Right lobe of liver (tissue), 4 donors: ENCODE measurements around the gene ENTPD8.

ENCODE experiments used
- CTCF ChIP-seq, 4 donors: fragments of 200-600 bp in 3 of 4; fragments of 450-650 bp in 1 of 4; IDR thresholded peaks; one replicate each; pipeline versions ENCODE4 v1.5.1 to v1.8.0; 2016 to 2022; ENCODE audit warnings: antibody characterized with exemption in 4 of 4, mild to moderate bottlenecking in 2 of 4
- POLR2A ChIP-seq: fragments of 450-650 bp; IDR thresholded peaks from one replicate; pipeline ENCODE4 v1.6.1; 2017; ENCODE audit warnings: antibody characterized with exemption, mild to moderate bottlenecking
- donor health status: DM: no; HTN: no; CAD: no.
- donor health status: DM: no; HTN: no; CAD: no.
- donor health status: DM: no; HTN: yes; CAD: no.

GRCh38 chr9:137462396-137462985, 21.3 kb upstream of the ENTPD8 start:
- no peak for TF ChIP-seq CTCF (IDR thresholded peaks at IDR 0.05)
- no peak for TF ChIP-seq POLR2A
